ENCODE data around the gene FRMPD3.
"Not testable (repeated sequence)": the region's sequence is repeated elsewhere in the genome, so short reads cannot be mapped to it uniquely, and the experiment has no call there.

GRCh38 chrX:107471420-107471819, 22.0 kb downstream of the FRMPD3 start:
- TF ChIP-seq, protein P1, sequence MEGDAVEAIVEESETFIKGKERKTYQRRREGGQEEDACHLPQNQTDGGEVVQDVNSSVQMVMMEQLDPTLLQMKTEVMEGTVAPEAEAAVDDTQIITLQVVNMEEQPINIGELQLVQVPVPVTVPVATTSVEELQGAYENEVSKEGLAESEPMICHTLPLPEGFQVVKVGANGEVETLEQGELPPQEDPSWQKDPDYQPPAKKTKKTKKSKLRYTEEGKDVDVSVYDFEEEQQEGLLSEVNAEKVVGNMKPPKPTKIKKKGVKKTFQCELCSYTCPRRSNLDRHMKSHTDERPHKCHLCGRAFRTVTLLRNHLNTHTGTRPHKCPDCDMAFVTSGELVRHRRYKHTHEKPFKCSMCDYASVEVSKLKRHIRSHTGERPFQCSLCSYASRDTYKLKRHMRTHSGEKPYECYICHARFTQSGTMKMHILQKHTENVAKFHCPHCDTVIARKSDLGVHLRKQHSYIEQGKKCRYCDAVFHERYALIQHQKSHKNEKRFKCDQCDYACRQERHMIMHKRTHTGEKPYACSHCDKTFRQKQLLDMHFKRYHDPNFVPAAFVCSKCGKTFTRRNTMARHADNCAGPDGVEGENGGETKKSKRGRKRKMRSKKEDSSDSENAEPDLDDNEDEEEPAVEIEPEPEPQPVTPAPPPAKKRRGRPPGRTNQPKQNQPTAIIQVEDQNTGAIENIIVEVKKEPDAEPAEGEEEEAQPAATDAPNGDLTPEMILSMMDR (IDR thresholded peaks at IDR 0.05) = not testable (repeated sequence)
- TF ChIP-seq ZFX (IDR thresholded peaks at IDR 0.05; ENCODE audit: borderline replicate concordance) = not testable (repeated sequence)
